NB4 (cell line): ENCODE data around the gene MMP21.

Source experiments
- DNase-seq: peaks from one replicate; pipeline ENCODE4 v3.0.0; 2010; ENCODE audit warnings: low read depth
- H3K4me3 ChIP-seq: one replicate; pipeline ENCODE4 v1.5.1; 2011; ENCODE audit warnings: mild to moderate bottlenecking, low read depth, low read length, moderate library complexity
- CTCF ChIP-seq: IDR thresholded peaks from one replicate; pipeline ENCODE4 v1.5.1; 2012; ENCODE audit warnings: low read depth, low read length
- MAX ChIP-seq: IDR thresholded peaks from 2 replicates; pipeline ENCODE4 v1.6.1; 2011; ENCODE audit warnings: low read depth, low read length
- MYC ChIP-seq: IDR thresholded peaks from 2 replicates; pipeline ENCODE4 v1.6.1; 2011; ENCODE audit warnings: low read depth, low read length
- POLR2A ChIP-seq: IDR thresholded peaks from 2 replicates; pipeline ENCODE4 v1.6.1; 2011; ENCODE audit warnings: mild to moderate bottlenecking; ENCODE audit not compliant: insufficient read length; ENCODE audit errors: extremely low read depth

Gene MMP21

GRCh38 chr10:125802131-125802530, 26.5 kb upstream of the MMP21 start:
- no peak for DNase-seq
- TF ChIP-seq MYC = no peak
- no peak for TF ChIP-seq POLR2A
- TF ChIP-seq MAX = no peak
- TF ChIP-seq CTCF = no peak
- no peak overlapping the region for H3K4me3 ChIP-seq

GRCh38 chr10:125801574-125801973, 26.0 kb upstream of the MMP21 start:
- DNase-seq = no peak
- TF ChIP-seq CTCF = no peak
- TF ChIP-seq MAX = no peak
- TF ChIP-seq MYC = no peak
- TF ChIP-seq POLR2A = no peak
- no peak overlapping the region for H3K4me3 ChIP-seq

GRCh38 chr10:125799451-125800182, 24.0 kb upstream of the MMP21 start:
- no peak for DNase-seq
- TF ChIP-seq MAX (no peak), MYC (no peak), CTCF (no peak), POLR2A (no peak)

GRCh38 chr10:125797994-125798662, 22.5 kb upstream of the MMP21 start:
- no peak for DNase-seq
- TF ChIP-seq MAX = no peak
- TF ChIP-seq CTCF = no peak
- no peak for TF ChIP-seq POLR2A
- TF ChIP-seq MYC = no peak

More at GRCh38 chr10:125799451-125800182, 24.0 kb upstream of the MMP21 start:
- H3K4me3 ChIP-seq = no peak overlapping the region

GRCh38 chr10:125797424-125797823, 21.8 kb upstream of the MMP21 start:
- no peak overlapping the region for H3K4me3 ChIP-seq
- DNase-seq = no peak
- no peak for TF ChIP-seq MYC
- no peak for TF ChIP-seq MAX
- TF ChIP-seq CTCF = no peak
- TF ChIP-seq POLR2A = no peak

More at GRCh38 chr10:125797994-125798662, 22.5 kb upstream of the MMP21 start:
- H3K4me3 ChIP-seq = no peak overlapping the region
